ENCODE results near the gene PTX3.
A peak's percentile ranks its signal among the peaks of the same experiment; 100 is the strongest.

PTX3 gene

GRCh38 chr3:157427901-157428300 is 8.7 kb upstream of the PTX3 start:
- DNase-seq = peak in 1 of 14 donors; percentile 81

DNA sequence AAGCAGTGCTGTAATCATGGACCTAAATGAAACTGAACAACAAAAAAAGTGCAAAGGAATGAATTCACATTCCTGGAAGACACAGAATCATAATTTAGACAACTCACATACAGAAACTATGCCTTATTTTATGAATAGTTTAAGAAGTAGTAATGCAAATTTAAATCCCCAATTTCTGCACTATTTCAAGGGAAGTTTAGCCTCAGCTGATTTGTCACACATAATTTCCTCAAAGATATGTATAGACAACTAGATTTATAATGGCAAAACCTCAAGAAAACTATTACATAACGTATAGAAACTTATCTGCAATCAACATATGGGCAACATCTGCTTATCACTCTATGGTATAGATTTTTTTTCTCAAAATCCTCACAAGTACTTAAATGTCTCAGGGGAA is 7.8 kb upstream of the PTX3 start:
- DNase-seq = no peak

DNA sequence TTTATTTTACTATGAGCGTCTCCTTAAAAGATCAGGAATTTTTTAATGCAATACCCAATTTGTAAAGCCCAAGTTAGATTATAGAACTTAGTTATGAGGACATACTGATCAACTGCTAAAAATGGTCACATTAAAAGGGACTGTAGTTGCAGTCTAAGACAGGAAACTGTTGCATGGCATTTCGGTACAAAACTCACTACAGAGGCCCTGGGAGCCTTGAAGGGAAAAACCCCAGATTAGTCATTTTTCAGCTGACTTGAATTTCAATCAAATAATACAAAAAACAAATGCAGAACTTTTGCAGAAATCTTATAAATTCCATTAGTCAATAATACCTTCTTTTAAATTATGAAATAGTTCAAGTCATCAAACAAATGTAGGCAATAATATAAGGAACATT is 6.9 kb upstream of the PTX3 start:
- DNase-seq = no peak

- DNase-seq = no peak
Measured at GRCh38 chr3:157438194-157438730, 1.6 kb downstream of the PTX3 start.

DNA sequence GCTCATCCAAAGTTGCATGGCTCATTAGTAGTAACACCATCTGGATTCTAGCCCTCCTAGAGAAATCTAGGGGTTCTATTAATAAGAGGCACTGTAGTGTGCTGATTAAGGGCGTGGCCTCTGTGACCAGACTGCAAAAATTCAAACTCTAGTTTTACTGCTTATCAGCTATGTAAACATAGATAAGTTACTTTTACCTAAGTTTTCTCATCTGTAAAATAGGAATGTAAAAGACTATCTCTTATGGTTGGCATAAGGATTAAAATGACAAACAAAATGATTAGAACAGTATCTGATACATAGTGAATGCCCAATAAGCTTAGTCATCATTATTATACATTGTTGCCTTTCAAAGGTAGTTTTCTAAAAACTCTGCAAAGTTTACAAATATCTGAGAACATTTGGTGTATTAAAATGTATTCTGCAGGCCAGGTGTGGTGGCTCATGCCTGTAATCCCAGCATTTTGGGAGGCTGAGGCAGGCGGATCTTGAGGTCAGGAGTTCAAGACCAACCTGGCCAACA is 4.5 kb downstream of the PTX3 start:
- DNase-seq = no peak

- no peak for DNase-seq
Measured at GRCh38 chr3:157442729-157443128, 6.1 kb downstream of the PTX3 start.

DNA sequence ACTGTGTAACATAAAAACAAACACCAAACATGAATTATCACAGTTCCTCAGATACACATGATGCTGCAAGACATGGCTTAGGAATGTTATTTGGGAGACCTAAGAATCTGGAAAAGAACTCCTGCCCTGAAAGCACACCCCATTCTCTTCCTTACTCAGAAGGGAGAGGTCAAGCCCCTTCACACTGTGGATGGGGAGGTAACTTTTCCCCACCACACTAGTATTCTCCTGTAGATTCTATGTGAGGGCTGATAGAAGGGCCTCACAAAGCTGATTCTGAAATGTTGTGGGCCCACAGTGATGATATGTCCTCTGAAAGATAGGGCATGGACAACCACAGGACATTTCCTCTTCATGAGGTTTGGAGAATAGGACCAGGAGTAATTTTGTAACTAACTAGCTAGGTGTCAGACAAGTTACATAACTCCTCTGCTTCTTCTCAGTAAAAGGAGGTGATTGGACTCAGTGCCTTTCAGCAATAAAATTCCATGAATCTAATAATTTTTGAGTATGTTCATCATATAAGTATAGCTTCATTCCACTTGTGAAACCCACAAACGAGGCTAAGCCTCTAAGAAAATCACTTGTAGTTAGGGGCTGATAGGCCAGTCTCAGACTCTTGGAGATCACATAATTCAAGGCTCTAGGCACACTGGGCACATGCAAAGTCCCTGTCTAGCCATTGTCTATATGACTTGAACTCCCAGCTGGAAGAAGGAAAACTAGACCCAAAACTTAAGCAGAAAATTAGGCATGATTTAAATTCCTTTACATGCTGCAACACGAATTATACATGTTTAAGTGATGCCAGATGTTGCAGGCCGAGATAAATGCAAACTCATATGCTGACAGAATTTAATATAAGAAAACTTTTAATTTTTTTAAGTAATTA is 7.5 kb downstream of the PTX3 start:
- DNase-seq = no peak

DNA sequence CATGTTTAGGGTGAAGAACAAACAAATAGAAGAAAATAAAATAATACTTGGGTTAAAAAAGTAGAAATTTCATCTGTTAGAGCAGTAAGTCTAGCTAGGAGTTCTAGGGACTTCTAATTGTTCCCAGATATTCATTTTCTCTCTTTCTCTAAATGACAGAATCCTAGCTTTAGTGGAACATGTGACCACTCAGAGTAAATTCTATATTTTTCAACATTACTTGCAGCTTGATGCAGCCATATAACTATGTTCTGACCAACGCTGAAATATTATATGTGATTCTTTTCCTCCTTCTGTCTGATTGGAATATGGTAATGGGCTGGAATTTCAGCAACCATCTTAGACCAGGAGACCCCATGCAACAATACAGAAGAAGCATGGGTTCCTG is 8.1 kb downstream of the PTX3 start:
- DNase-seq = no peak

GRCh38 chr3:157445857-157446256 is 9.2 kb downstream of the PTX3 start:
- no peak for DNase-seq

- no peak for DNase-seq
Measured at GRCh38 chr3:157447026-157447694, 10.5 kb downstream of the PTX3 start.

- no peak for DNase-seq
Measured at GRCh38 chr3:157452097-157452496, 15.4 kb downstream of the PTX3 start.

DNA sequence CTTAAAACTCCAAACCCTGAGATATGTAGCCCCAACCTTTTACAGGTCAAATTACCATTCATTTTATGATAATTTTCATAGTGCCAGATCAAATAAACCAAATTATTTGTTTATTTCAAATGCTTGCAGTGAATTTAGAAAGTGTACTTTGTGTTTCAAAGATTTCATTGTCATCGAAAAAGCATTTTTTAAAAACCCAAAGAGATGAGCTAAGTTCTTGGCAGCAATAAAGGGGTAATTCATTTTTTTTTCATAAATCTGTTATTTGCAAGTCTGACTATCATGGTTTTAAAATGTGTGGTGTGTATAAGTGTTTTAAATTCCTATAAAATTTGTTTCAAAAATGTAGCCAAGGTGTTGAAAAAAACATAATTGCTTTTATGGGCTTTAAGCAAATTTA is 17.2 kb downstream of the PTX3 start:
- DNase-seq = no peak

GRCh38 chr3:157459706-157460105 is 23.1 kb downstream of the PTX3 start:
- DNase-seq = no peak

DNA sequence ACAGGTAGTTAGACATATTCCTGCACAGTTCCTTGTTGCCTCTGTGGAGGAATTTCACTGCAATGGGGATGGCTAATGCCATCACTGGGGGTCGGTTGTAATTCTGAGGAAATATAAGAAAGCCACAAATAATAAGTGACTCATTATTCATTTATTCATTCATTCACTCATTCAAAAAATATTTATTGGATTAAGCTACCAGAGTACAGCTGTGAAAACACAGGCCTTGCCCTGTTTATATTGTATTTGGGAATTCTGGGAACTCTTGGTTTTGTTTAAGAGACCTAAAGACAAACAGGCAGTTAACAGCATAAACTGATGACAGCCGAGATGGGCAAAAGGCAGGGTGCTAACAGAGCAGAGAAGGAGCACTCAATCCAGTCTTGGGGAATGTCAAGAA is 23.6 kb downstream of the PTX3 start:
- no peak for DNase-seq

DNA sequence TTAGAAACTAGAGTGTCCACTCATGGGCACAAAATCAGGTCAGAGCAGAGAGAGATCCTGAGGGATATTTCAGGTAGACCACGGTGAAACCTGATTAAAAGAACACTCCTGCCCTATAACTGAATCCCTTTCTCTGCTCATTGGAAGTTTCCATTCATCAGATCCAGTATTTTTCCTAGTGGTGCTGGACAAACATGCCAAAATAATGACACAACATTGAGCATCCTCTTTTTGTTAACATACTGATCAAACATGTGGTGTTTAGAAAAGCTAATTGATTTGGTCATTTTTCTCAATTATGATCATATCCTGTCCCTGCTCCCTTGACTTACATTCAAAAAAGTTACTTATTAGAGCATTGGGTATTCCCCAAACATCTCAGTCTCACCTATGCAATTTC is 27.2 kb downstream of the PTX3 start:
- DNase-seq = no peak

- DNase-seq = no peak
Measured at GRCh38 chr3:157464321-157464720, 27.7 kb downstream of the PTX3 start.

GRCh38 chr3:157465741-157466140 is 29.1 kb downstream of the PTX3 start:
- DNase-seq = no peak

GRCh38 chr3:157467200-157467599 is 30.6 kb downstream of the PTX3 start:
- DNase-seq = no peak

- no peak for DNase-seq
Measured at GRCh38 chr3:157469561-157470294, 33.1 kb downstream of the PTX3 start.

- no peak for DNase-seq
Measured at GRCh38 chr3:157471064-157471463, 34.4 kb downstream of the PTX3 start.

GRCh38 chr3:157472648-157473047 is 36.0 kb downstream of the PTX3 start:
- no peak for DNase-seq

DNA sequence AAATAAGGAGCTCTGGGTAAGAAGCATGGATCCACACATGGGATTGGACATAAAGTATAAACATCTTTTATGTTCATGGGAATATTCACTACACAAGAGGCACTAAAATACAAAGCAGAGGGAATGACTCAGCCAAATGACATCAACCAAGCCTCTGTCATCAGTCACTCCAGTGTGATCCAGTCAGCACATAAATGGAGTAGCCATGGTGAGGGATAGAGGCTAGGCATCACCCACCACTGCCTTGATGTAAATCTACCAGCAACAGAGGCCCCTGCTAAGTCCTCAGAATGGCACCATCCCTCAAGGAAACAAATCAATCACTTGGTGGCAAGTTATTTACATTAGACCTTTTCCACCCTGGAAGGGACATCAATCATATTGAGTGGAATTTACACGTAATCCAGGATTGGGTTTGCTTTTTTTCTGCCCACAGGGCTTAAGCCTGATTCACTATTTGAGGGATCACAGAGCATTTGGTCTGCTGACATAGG is 39.3 kb downstream of the PTX3 start:
- no peak for DNase-seq

GRCh38 chr3:157477441-157477840 is 40.8 kb downstream of the PTX3 start:
- no peak for DNase-seq

Data from C1 segment of cervical spinal cord (tissue), 14 donors.